ENCODE measurements around the gene SLC51B.

DNA sequence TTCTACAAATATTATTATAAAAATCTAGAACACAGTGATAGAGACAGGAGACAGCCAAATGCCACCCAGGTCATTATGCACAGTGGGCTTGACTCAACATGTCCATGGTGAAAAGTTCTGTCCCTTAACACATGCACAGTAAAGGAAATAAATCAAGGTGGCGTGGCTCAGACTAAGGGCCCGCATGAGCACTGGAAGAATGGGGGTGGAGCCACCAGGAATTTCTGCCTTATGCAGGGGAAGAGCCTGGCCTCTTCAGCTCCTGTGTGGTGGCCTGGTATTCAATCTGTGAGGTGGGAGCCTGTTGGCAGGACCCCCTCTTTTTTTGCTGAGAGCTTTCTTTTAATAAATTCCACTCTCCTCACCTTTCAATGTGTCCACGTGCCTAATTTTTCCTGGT, 38.3 kb upstream of the SLC51B start:
- TF ChIP-seq, protein P1, sequence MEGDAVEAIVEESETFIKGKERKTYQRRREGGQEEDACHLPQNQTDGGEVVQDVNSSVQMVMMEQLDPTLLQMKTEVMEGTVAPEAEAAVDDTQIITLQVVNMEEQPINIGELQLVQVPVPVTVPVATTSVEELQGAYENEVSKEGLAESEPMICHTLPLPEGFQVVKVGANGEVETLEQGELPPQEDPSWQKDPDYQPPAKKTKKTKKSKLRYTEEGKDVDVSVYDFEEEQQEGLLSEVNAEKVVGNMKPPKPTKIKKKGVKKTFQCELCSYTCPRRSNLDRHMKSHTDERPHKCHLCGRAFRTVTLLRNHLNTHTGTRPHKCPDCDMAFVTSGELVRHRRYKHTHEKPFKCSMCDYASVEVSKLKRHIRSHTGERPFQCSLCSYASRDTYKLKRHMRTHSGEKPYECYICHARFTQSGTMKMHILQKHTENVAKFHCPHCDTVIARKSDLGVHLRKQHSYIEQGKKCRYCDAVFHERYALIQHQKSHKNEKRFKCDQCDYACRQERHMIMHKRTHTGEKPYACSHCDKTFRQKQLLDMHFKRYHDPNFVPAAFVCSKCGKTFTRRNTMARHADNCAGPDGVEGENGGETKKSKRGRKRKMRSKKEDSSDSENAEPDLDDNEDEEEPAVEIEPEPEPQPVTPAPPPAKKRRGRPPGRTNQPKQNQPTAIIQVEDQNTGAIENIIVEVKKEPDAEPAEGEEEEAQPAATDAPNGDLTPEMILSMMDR (IDR thresholded peaks at IDR 0.05; ENCODE audit: low read depth, low read length): no peak
- no peak for TF ChIP-seq EZH2phosphoT487 (IDR thresholded peaks at IDR 0.05; ENCODE audit: low read depth)
